Endothelial cell of umbilical vein (primary cell): Measurements from ENCODE around the gene WRAP73.

Experiments used
- MYC ChIP-seq: IDR thresholded peaks from one replicate; pipeline ENCODE4 v1.6.1; 2011; ENCODE audit warnings: mild to moderate bottlenecking, low read depth, low read length
- POLR2AphosphoS5 ChIP-seq: IDR thresholded peaks from 2 replicates; pipeline ENCODE4 v1.6.1; 2012; ENCODE audit warnings: low read depth, mild to moderate bottlenecking, control low read depth, low read length, moderate library complexity; ENCODE audit not compliant: insufficient read depth
- TF ChIP-seq, protein P1 (sequence below), 2 donors: IDR thresholded peaks; 1 replicate in 1 of 2; 2 replicates in 1 of 2; pipeline ENCODE4 v1.5.1; 2011; ENCODE audit warnings: low read length in 2 of 2, mild to moderate bottlenecking in 2 of 2, moderate library complexity in 2 of 2, control low read depth in 1 of 2, inconsistent platforms in 1 of 2, low read depth in 1 of 2; ENCODE audit not compliant: insufficient read depth in 1 of 2; ENCODE audit errors: extremely low read depth in 1 of 2
- TF ChIP-seq, protein P2 (sequence below): IDR thresholded peaks from 2 replicates; pipeline ENCODE4 v1.6.1; 2011; ENCODE audit not compliant: insufficient read depth, insufficient read length

DNA sequence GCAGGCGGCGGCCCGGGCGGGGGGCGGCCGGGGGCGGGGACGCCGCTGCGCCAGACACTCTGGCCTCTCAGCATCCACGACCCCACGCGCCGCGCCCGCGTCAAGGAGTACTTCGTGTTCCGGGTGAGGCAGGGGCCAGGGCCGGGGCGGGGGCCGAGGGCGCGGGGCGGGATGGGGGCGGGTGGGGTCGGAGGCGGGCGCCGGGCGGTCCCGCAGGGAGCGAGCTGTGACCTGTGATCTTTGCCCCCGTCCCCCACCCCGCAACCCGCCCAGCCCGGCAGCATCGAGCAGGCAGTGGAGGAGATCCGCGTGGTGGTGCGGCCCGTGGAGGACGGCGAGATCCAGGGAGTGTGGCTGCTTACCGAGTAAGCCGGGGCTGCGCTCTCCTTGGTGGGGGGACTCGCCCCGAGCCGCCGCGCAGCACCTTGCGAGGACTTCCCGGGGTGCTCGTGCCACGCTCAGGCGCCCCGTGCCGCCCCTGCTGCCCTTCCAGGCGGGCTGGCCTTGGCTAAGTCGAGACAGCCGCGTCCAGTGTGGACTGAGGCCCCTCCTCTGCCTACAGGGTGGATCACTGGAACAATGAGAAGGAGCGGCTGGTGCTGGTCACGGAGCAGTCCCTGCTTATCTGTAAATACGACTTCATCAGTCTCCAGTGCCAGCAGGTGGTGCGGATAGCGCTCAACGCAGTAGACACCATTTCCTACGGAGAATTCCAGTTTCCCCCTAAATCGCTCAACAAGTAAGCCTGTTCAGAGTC lies 24.6 kb downstream of the WRAP73 start:
- no peak for TF ChIP-seq MYC
- TF ChIP-seq POLR2AphosphoS5 = no peak
- TF ChIP-seq, protein P1, sequence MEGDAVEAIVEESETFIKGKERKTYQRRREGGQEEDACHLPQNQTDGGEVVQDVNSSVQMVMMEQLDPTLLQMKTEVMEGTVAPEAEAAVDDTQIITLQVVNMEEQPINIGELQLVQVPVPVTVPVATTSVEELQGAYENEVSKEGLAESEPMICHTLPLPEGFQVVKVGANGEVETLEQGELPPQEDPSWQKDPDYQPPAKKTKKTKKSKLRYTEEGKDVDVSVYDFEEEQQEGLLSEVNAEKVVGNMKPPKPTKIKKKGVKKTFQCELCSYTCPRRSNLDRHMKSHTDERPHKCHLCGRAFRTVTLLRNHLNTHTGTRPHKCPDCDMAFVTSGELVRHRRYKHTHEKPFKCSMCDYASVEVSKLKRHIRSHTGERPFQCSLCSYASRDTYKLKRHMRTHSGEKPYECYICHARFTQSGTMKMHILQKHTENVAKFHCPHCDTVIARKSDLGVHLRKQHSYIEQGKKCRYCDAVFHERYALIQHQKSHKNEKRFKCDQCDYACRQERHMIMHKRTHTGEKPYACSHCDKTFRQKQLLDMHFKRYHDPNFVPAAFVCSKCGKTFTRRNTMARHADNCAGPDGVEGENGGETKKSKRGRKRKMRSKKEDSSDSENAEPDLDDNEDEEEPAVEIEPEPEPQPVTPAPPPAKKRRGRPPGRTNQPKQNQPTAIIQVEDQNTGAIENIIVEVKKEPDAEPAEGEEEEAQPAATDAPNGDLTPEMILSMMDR (IDR thresholded peaks at IDR 0.05; ENCODE audit: extremely low read depth in 1 of 2, insufficient read depth in 1 of 2, low read depth in 1 of 2, low read length in 2 of 2) = no peak
- TF ChIP-seq, protein P2, sequence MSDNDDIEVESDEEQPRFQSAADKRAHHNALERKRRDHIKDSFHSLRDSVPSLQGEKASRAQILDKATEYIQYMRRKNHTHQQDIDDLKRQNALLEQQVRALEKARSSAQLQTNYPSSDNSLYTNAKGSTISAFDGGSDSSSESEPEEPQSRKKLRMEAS = no peak
